Epithelial cell of prostate (primary cell): ENCODE results near the gene PVALEF.

Source experiments
- DNase-seq: peaks from one replicate; pipeline ENCODE4 v3.0.0-alpha.2; 2011; ENCODE audit warnings: low read depth, low spot score
- H3K27ac ChIP-seq: fragments of 450-650 bp; 2 replicates; pipeline ENCODE4 v1.5.1; 2017; ENCODE audit warnings: mild to moderate bottlenecking

PVALEF gene

DNA sequence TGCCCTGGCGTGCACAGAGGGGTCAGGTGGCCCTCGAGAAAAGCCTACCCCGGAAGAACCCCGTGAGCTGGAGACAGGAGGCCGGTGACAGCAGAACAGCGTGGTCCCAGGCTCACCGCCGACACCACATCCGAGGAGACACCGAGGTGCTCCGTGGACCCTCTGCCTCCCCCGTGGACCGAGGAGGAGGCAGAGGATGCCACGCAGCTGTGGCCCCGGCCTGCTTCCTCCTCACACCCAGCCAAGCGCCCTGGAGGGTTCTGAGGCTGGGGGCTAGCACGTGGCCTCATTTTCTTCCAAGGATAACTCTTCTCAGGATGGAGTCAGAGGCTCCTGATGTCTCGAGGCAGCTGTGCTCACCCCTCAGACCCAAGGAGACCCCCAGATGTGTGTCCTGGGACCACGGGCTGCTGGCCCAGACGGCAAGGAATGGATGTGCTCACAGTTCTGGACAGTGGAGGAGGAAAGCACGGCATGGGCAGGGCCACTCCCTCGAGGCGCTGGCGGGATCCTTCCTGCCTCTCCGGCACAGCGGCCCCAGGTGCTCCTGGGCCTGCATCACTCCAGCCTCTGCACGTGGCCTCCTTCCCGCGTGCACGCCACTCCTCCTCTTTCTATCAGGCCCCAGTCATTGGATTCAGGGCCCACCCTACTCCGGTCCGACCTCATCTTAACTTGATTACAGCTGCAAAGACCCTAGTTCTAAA lies 4.4 kb upstream of the PVALEF start:
- DNase-seq, result no peak
- no peak overlapping the region for H3K27ac ChIP-seq

DNA sequence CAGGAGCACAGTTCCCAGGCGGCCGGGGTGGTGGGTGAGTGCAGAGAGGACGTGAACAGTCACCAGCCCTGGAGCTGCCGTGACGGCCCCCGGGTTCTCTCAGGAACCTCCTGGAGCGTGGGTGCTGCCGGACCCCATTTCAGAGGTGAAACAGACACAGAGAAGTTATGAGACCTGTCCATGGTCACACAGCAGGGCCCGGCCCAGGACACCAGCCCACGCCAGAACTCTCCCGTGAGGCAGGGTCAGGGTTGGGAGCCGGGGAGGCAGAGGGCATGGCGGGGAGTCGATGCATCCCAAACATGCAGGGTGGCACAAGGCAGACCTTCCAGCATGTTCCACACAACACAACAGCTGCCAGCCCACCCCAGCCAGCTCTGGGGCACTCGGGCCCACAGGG lies 3.8 kb upstream of the PVALEF start:
- no peak overlapping the region for H3K27ac ChIP-seq
- no peak for DNase-seq

DNA sequence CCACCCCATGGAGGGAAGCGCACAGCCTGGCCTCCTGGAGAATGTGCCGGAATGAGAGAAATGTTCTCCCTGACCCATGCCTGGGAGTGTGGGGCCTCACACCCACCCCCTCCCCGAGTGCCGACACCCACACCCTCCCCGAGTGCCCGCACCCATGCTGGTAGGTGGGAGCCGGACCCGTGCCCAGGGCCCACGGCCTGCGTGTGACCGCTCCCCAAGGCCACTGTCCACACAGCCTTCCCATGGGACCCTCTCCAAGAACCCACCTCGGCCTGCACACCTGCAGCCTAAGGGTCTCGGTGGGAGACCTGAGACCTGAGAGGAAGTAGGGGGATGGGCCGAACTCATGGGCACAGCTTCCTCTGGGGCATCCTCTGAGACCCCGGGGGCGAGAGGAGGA lies 3.3 kb upstream of the PVALEF start:
- H3K27ac ChIP-seq, result no peak overlapping the region
- DNase-seq, result no peak

DNA sequence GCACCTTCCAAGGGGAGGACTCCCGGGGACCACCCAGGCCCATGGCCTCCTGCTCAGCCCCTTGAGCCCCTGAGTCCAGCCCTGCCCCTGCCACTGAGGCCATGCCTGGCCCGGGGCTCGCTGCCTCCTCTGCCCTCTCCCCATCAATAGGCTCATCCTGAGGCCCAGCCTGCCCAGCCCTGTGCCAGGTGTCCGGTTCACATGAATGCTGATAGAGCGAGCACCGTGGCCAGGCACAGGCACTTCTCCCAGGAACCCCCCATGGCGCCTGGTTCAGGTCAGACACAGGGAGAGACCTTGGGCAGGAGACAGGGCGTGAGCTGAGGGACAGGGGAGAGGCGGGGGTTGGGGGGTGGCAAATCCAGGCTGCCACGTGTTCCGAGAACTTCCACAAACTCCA lies 2.8 kb upstream of the PVALEF start:
- no peak overlapping the region for H3K27ac ChIP-seq
- DNase-seq, result no peak

DNA sequence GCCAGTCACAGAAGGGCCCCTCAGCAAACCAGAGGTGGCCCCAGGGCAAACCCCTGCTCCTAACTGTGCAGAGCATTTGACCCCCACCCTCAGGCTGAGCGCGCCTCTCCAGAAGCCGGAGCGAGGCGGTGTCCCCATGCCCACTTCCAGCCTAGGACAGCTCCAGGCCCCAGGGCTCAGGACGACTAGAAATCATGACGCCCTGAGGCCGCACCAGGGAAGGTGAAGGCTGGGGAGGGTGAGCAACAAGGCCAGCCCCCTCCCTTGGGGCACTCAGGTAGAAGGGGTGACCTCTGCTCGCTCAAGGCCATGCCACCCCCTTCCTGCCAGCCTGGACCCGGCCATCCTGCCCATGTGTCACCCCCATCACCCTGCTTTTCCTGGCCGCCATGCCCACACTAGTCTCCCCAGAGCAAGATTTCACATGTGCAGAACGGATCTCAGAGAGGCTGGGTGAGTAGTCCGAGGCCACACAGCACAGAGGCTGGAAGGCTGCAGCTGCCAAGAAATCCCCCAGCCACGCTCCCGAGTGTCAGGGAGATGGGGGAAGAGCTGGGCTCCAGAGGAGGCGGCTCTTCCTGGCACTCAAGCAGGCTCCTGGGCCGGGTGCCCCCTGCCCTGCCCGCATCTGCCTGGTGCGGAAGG lies 2.1 kb upstream of the PVALEF start:
- no peak for DNase-seq
- H3K27ac ChIP-seq, result no peak overlapping the region

DNA sequence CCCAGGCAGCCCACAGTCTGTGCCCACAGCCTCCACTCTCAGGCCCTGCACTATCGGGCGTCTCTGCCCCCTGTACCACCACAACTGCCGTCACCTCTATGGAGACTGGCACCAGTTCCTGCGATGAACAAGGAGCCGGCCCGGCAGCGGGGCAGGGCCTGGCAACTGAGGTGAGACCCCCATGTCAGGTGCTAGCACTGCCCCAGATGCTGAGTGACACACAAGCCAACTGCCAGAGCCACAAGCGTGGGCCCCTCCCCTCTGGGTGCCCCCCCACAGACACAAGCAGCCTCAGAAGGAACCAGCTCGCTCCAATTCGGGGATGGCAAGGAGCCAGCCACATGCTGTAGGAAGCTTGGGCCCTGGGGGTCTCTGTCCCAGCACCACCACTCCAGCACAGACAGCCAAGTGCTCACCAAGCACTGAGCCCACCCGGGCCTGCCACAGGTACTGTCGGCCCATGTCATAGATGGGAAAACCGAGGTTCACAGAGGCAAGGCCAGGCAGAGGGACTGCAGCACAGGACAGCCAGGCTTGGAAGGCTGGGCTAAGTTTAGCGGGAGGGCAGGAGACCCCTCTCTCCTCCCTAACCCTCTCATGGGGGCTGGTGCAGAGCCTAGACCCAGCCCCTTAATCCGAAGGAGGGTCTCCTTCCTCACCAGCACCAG lies 1.5 kb upstream of the PVALEF start:
- no peak for DNase-seq
- no peak overlapping the region for H3K27ac ChIP-seq

DNA sequence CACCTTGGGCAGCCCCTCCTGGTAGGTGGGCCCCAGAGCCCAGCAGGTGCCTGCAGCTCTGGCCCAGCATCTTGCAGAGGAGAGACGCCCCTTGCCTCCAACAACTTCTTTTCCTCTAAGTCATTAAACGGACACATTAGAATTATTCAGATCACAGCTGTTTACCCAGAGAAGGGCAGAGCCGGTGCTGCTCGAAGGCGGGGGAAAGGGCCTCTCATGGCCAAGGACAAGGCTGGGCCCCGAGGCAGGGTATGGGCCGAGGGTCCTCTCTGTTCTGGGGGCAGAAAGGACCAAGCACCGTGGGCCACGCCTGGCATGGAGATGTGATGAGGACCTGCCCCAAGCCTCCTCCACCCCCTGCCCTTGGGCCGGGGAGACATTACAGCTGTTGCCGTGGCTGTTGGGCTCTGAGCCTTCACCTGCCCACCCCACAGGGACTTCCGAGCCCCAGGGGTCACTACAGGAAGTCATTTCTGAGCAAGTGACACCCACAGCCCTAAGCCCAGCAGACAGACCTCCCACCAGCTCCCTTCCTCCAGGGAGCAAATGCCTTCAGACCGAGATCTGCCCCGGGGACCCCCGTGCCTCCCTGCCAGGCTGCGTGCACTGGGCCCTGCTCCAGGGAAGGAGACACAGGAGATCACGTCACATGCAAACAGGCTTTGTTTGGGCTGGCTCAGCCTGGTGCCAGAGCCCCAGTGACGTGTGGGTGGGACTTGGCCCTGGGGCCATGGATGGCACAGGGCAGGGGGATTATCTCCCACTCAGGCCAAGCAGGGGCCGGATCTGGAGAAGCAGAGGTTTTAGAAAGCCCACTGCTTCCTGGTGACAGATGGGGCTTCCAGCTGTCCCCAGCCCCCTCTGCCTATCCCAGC lies 699 bp upstream of the PVALEF start:
- no peak for DNase-seq
- no peak overlapping the region for H3K27ac ChIP-seq

DNA sequence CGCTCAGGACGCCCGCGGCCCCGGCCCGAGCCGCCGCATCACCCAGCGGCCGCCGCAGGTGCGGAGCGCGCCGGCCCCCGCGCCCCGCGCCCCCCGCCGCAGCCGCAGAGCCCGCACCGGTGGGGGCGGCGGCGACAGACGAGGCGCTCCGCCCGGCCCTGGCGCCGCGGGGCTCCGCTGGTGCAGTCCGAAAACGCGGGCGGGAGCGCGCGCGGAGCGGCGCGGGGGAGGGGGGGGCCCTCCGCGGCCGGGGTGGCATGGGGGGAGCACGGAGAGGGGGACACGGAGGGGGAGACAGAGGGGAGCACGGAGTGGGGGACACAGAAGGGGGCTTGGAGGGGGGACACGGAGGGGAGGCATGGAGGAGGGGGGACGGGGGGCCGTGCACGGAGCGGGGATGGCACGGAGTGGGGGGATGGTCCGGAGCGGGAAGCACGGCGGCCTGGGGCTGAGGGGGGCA lies 756 bp downstream of the PVALEF start, which contains the start of gene AATK:
Gene AATK, minus strand, starts transcription at position 189 of the 460 bp plus-strand sequence. CDS start 229 bp downstream, outside the sequence.
- no peak within 1 kb of the TSS for H3K27ac ChIP-seq
- DNase-seq, result no peak

DNA sequence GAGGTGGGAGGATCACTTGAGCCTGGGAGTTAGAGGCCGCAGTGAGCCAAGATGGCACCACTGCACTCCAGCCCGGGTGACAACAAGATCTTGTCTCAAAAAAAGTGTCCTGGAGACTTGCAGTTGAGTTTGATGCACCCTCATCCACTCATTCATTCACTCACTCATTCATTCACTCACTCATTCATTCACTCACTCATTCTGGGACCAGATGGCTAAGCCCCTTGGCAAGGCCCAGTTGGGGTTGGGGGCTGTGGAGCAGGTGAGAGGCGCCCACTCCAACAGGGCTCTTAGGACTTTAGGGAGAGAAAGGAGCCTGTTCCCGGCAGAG lies 1.9 kb downstream of the PVALEF start:
- no peak overlapping the region for H3K27ac ChIP-seq
- DNase-seq, result no peak

DNA sequence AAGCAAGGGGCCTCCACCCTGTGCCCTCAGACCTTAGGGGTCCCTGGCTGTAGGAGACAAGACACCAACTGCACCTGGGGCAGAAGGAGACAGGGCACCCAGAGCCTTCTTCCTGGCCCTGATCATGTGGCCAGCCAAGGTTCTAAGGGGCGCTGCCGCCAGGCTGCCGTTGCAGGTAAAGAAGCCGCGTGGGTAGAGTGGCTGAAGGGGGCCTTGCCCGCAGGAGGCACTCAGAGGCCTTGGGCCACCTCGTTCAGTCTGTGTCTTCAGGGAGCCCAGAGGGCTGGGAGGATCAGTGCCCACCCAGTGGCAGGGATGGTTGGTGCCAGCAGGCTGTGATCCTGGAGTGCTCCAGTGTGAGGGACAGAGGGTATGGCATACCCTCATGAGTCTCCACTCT lies 2.3 kb downstream of the PVALEF start:
- no peak for DNase-seq

DNA sequence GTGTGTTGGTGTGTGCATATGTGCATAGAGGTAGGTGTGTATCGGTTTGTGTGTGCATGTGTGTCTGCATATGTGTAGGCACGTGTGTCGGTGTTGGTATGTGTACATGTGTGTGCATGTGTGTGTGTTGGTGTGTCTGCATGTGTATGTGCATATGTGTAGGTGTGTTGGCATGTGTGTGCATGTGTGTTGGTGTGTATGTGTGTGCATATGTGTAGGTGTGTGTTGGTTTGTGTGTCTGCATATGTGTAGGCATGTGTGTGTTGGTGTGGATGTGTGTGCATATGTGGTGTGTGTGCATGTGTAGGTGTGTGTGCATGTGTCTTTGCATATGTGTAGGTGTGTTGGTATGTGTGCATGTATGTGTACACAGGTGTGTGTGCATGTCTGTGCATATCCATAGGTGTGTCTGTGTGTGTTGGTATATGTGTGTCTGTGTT lies 4.6 kb downstream of the PVALEF start:
- no peak for DNase-seq
- H3K27ac ChIP-seq, result no peak overlapping the region

More for the DNA sequence above, 2.3 kb downstream of the PVALEF start:
- H3K27ac ChIP-seq, result no peak overlapping the region

DNA sequence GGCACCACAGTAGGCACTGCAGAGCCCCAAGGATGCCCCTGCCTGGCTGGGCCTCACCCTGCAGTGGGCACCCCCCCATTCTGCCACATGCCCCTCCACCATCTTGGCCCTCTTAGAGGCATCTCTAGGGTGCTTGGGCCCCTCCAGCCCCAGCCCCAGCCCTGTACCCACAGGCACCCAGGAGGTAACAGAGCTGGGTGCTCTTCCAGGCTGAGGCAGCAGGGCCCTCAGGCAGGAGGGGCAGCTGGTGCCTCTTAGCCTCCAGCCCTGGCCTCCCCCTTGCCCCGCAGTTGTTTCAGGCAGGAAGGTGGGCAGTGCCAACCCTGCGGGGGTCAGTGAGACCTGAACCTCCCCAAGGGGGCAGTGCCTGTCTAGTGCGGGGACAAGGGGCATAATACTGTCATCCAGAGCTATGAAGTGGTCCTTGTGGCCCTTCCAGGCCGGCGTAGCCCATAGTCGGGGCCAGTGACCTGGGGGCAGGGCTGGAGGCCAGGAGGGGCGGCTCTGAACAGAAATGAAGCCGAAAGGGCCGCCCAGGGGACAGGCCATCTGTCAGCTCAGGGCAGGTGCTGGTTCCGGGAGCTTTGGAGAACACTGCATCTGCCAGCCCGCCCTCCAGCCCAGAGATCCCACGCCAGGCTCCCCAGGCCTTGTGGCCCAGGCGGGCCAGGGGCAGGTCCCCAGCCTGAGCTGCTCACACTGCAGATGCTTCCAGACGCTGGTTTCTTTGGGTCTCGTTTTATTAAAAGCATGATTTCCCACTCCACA lies 5.6 kb downstream of the PVALEF start:
- no peak overlapping the region for H3K27ac ChIP-seq

DNA sequence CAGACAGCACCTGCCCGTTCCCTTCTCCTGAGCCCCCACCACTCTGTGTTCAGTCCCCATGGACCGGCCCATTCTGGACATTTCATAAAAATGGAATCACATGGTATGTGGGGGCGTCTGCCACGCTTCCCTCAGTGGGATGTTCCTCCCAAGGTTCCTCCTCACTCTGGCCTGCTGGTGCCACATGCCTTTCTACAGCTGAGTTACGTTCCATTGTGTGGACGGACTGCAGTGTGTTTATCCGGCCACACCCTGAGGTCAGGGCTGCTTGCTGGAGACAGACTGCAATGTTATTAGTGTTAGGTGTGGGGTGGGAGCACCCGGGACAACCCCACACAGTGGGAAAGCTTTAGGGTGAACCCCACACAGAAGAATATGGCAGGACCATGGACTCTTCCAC lies 6.6 kb downstream of the PVALEF start:
- no peak for DNase-seq
- H3K27ac ChIP-seq, result no peak overlapping the region

More for the DNA sequence above, 5.6 kb downstream of the PVALEF start:
- DNase-seq, result no peak

DNA sequence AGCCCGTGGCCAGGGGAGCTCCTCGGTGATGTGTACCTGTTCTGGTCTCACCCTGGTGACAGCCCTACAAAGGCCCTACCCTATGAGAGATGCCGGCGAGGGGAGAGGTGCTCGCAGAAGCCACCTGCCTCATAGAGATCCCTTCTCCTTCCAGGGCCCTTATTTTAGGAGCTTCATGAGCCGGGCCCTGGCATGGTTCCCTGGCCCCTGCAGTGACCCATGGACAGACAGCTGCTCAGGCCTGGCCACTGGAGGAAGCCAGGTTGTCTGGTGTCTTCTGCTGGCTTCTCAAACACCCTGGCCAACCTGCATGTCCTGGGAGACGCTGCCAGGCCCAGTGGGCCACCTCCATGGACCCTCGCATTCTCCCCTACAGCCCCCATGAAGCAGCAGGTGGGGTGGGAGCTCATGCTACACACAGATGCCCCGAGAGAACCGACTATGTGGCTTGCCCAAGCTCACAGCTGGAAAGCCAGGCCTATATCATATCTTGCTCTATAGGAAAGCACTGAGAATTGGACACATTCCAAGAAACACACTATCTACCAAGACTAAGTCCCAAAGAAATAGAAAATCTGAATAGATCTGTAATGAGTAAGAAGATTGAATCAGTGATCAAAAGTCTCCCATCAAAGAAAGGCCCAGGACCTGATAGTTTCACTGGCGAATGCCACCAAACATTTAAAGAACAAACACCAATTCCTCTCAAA lies 7.9 kb downstream of the PVALEF start:
- H3K27ac ChIP-seq, result no peak overlapping the region
- DNase-seq, result no peak

DNA sequence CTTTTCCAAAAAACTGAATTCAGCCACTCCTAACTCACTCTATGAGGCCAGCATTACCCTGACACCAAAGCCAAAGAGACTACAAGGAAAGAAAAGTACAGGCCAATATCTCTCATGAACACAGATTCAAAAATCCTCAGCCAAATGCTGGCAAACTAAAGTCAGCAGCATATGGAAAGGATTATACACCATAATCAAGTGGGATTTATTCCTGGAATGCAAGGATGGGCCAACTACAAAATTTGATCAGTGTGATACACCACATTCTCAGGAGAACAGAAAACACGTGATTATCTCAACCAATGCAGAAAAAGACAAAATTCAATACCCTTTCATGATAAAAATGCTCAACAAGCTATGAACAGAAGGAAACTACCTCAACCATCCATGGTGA lies 8.5 kb downstream of the PVALEF start:
- no peak for DNase-seq

DNA sequence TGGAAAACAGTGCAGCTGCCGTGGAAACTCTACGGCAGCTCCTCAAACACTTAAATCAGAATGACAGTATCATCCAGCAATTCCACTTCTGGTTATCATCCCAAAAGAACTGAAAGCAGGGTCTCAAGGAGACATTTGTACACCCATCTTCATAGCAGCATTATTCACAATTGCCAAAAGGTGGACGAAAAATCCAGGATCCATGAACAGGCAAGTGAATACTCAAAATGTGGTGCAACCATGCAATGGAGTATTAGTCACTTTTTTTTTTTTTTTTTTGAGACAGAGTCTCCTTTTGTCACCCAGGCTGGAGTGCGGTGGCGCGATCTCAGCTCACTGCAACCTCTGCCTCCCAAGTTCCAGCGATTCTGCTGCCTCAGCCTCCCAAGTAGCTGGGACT lies 11.4 kb downstream of the PVALEF start:
- H3K27ac ChIP-seq, result no peak overlapping the region
- DNase-seq, result no peak

More for the DNA sequence above, 8.5 kb downstream of the PVALEF start:
- H3K27ac ChIP-seq, result no peak overlapping the region

DNA sequence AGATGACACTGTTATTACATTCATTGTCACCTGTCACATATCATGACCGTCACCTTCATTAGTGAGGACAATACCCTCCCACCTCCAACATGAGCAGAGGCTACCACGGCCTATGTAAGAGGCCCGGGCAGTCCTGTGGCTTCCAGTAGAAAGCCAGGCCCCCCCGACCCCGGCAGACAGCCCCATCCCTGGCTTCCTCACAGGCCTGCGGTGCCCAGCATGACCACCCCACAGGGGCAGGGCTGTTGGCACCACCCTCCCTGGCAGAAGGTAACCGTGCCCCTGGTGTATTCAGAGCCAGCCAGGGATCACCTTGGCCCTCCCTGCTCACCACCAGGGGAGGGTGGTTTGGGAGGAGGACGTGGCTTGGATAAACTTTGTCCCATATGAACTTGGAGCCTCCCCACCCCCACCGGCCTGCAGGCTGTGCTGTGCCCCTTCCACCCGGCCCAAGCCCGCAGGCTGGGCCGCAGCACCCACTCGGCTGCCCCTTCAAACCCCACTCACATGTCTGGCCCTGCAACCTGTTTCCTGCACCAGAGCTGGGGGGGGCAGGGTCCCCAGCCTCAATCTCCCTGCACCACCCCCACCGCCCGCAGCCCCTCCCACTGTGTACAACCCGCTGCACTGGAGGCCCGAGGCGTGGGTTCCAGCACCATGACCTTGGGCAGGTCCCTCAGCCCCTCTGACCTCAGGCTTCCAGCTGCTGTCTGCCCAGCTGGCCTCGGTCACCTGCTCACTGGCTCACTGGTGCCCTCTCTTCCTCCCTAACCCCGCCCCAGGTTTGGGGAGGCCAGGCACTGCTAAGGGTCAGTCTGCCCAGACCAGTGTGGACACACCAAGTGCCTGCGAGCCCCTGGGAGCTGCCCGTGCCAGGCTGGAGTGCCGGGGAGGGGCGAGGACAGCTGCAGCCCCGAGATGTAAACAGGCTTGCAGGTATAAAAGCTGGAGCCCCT lies 13.1 kb downstream of the PVALEF start:
- no peak overlapping the region for H3K27ac ChIP-seq
- no peak for DNase-seq

DNA sequence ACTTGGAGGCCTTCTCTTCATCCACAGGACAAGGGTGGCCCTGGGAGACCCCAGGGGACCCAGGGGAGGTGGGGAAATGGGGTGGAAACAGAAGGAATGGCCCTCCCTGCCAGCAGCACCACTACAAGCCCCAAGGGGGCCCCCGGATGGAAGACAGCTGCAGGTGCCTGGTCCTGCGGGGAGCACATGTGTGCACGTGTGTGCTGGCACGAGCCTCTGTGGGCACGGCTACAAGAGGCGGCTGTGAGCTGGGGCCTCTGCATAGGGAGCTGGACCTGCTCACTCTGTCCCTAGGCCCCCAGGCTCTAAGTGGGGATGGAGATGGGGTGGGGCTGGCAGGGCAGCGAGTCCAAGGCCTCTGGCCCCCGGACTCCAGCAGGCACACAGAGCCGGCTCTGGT lies 13.9 kb downstream of the PVALEF start:
- no peak for DNase-seq
- H3K27ac ChIP-seq, result no peak overlapping the region
